Lower lobe of right lung (tissue), 2 donors: ENCODE measurements around the gene RAB6B. TPM values are rescaled to one million over a fixed set of nuclear protein-coding genes. Genes with fewer than 3 reads are reported as not detected.

Experiments
- ATAC-seq, 2 donors: fragments of 200-7000 bp; cut with Tn5 transposase; one replicate each; pipeline ENCODE4 v1.9.1; 2020 to 2022; ENCODE audit warnings: mild to moderate bottlenecking in 2 of 2, moderate library complexity in 2 of 2
- DNase-seq: peaks from one replicate; pipeline ENCODE4 v3.0.0-alpha.2; 2020
- H3K27ac ChIP-seq: fragments of 200-600 bp; one replicate; pipeline ENCODE4 v1.8.0; 2022
- H3K27me3 ChIP-seq: fragments of 200-600 bp; one replicate; pipeline ENCODE4 v1.8.0; 2022; ENCODE audit warnings: low read depth
- H3K36me3 ChIP-seq: fragments of 200-600 bp; one replicate; pipeline ENCODE4 v1.8.0; 2022; ENCODE audit warnings: mild to moderate bottlenecking
- H3K4me1 ChIP-seq: fragments of 200-600 bp; one replicate; pipeline ENCODE4 v1.8.0; 2022
- H3K4me3 ChIP-seq: fragments of 200-600 bp; one replicate; pipeline ENCODE4 v1.8.0; 2022; ENCODE audit warnings: mild to moderate bottlenecking
- H3K9me3 ChIP-seq: fragments of 200-600 bp; one replicate; pipeline ENCODE4 v1.8.0; 2022
- intact Hi-C: fragments of 100-400 bp; cut with DNase I; formaldehyde crosslinking; loops from one replicate; pipeline ENCODE4 v1.11.0; 2022
- total RNA-seq: library from RNA; stranded (reverse); fragmentation: NEBNext Ultra II Directional; extraction: Animal tissue kit (Norgen Biotek cat#: 25700); gene quantifications from one replicate; pipeline ENCODE4 v1.2.1, GENCODE V29; 2021
- TF ChIP-seq, protein P1 (sequence below): fragments of 200-600 bp; IDR thresholded peaks from one replicate; pipeline ENCODE4 v1.8.0; 2022; ENCODE audit warnings: antibody characterized with exemption, mild to moderate bottlenecking
- donor health status: DM: no; HTN: yes; CAD: no; lungs with severe emphysema.

The RAB6B gene
- total RNA-seq, 1 donor from 2014 or later = 5.5 TPM

DNA sequence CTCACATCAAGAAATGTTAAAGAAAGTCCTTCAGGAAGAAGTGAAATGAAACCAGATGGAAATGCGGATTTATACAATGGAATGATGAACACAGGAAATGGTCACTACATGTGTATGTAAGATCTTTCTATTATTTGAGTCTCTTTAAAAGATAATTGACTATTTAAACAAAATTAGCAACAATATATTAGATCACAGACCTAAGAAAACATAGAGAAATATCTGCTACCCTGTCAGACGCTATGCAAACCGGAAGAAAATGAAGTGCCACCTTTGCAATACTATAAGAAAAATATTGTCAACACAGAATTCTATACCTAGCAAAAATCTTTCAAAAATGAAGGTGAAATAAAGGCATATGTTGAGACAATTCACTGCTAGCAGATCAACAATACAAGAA lies 17.2 kb downstream of the RAB6B start:
- H3K36me3 ChIP-seq = no peaks in the 10 kb centered on the region
- TF ChIP-seq, protein P1, sequence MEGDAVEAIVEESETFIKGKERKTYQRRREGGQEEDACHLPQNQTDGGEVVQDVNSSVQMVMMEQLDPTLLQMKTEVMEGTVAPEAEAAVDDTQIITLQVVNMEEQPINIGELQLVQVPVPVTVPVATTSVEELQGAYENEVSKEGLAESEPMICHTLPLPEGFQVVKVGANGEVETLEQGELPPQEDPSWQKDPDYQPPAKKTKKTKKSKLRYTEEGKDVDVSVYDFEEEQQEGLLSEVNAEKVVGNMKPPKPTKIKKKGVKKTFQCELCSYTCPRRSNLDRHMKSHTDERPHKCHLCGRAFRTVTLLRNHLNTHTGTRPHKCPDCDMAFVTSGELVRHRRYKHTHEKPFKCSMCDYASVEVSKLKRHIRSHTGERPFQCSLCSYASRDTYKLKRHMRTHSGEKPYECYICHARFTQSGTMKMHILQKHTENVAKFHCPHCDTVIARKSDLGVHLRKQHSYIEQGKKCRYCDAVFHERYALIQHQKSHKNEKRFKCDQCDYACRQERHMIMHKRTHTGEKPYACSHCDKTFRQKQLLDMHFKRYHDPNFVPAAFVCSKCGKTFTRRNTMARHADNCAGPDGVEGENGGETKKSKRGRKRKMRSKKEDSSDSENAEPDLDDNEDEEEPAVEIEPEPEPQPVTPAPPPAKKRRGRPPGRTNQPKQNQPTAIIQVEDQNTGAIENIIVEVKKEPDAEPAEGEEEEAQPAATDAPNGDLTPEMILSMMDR = no peak

GRCh38 chr3:133877221-133877620 lies 18.5 kb downstream of the RAB6B start:
- DNase-seq (no peak), ATAC-seq (no peak)
- Histone ChIP-seq H3K9me3 (peaks cover 4% of the 10 kb centered on the region), H3K4me3 (no peak overlapping the region), H3K36me3 (no peaks in the 10 kb centered on the region), H3K4me1 (no peaks in the 10 kb centered on the region), H3K27ac (no peak overlapping the region), H3K27me3 (no peaks in the 10 kb centered on the region)
- intact Hi-C loops = no loop called here
- TF ChIP-seq, protein P1 = no peak

More for the DNA sequence above, 17.2 kb downstream of the RAB6B start:
- no peak for ATAC-seq
- Histone ChIP-seq H3K27me3 (no peaks in the 10 kb centered on the region), H3K4me3 (no peak overlapping the region), H3K27ac (no peak overlapping the region), H3K9me3 (peaks cover 4% of the 10 kb centered on the region), H3K4me1 (no peaks in the 10 kb centered on the region)
- intact Hi-C loops = no loop called here
- DNase-seq = no peak

DNA sequence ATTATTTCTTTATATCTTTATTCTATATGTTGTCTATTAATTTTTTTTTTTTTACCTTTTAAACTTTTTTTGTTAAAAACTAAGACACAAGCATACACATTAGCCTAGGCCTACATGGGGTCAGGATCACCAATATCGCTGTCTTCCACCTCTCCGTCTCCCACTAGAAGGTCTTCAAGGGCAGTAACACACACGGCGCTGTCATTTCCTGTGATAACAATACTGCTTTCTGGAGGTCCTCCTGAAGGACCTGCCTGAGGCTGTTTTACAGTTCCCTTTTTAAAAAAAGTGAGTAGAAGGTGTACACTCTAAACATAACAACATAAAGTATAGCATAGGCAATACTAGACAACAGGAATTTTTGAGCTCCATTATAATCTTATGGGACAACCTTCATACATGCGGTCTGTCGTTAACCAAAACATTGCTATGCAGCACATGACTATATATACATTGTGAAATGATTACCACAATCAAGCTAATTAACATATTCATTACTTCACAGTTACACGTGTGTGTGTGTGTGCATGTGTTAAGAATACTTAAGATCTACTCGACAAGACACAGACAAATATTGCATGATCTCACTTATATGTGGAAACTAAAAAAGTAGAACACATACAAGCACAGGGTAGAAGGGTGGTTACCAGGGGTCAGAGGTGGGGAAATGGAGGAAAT lies 20.8 kb downstream of the RAB6B start:
- Histone ChIP-seq H3K4me3 (no peak overlapping the region), H3K9me3 (peaks cover 4% of the 10 kb centered on the region), H3K27me3 (no peaks in the 10 kb centered on the region), H3K4me1 (no peaks in the 10 kb centered on the region), H3K36me3 (no peaks in the 10 kb centered on the region), H3K27ac (no peak overlapping the region)
- TF ChIP-seq, protein P1 = no peak
- intact Hi-C loops = no loop called here
- no peak for ATAC-seq
- DNase-seq = no peak

GRCh38 chr3:133874344-133874743 lies 21.3 kb downstream of the RAB6B start:
- H3K4me3 ChIP-seq = no peak overlapping the region
- no peak overlapping the region for H3K27ac ChIP-seq
- H3K4me1 ChIP-seq = no peaks in the 10 kb centered on the region
- H3K9me3 ChIP-seq = peaks cover 4% of the 10 kb centered on the region
- intact Hi-C loops = no loop called here
- TF ChIP-seq, protein P1 = no peak
- H3K27me3 ChIP-seq = no peaks in the 10 kb centered on the region
- no peaks in the 10 kb centered on the region for H3K36me3 ChIP-seq
- DNase-seq (no peak), ATAC-seq (no peak)

DNA sequence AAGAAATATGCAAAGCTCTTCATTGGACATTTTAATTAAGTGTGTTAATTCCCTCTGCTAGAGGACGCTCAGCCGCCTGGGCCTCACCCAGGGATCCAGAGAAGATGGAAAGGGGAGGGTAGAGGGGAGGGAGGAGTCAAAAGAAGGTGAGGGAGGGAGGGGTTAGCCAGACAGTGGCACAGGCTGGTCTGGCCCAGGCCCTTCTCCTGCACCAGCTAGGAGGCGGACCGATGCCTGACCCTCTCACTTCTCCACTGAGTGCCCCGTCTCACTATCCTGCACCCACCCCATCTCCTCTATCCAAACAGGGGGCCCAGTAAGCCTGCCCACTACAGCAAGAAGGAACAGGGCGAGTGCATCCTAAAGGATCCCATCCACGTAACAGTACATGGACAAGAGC lies 22.9 kb downstream of the RAB6B start:
- no peak overlapping the region for H3K27ac ChIP-seq
- H3K27me3 ChIP-seq = no peaks in the 10 kb centered on the region
- no peaks in the 10 kb centered on the region for H3K9me3 ChIP-seq
- no peaks in the 10 kb centered on the region for H3K4me1 ChIP-seq
- H3K4me3 ChIP-seq = no peak overlapping the region
- TF ChIP-seq, protein P1 = no peak
- H3K36me3 ChIP-seq = no peaks in the 10 kb centered on the region
- DNase-seq = no peak
- intact Hi-C loops = no loop called here
- ATAC-seq = no peak
